Esophagus squamous epithelium (tissue), 5 donors: ENCODE data around the gene FRMD3. TPM values are rescaled to one million over a fixed set of nuclear protein-coding genes. Genes with fewer than 3 reads are reported as not detected.

Experiments
- DNase-seq: peaks from one replicate; lab custom pipeline; 2025; lab: John Stamatoyannopoulos, UW
- H3K27ac ChIP-seq, 4 donors: fragments of 200-600 bp; sonication (generic); one replicate each; pipeline ENCODE4 v1.5.1; 2016 to 2019; ENCODE audit warnings: mild to moderate bottlenecking in 1 of 4
- H3K27me3 ChIP-seq, 4 donors: fragments of 200-600 bp; sonication (generic); 1 replicate in 3 of 4; 2 replicates in 1 of 4; pipeline versions ENCODE4 v1.5.1 to v1.6.0; 2017 to 2021; ENCODE audit warnings: antibody characterized with exemption in 1 of 4
- H3K36me3 ChIP-seq, 3 donors: fragments of 200-600 bp; sonication (generic); one replicate each; pipeline ENCODE4 v1.5.1; 2016 to 2019
- H3K4me1 ChIP-seq, 3 donors: fragments of 200-600 bp; sonication (generic); one replicate each; pipeline ENCODE4 v1.5.1; 2017 to 2019
- H3K4me3 ChIP-seq, 4 donors: fragments of 200-600 bp; sonication (generic); 1 replicate in 3 of 4; 2 replicates in 1 of 4; pipeline ENCODE4 v1.5.1; 2016 to 2019; ENCODE audit warnings: mild to moderate bottlenecking in 2 of 4, moderate library complexity in 1 of 4
- H3K9me3 ChIP-seq, 3 donors: fragments of 200-600 bp; sonication (generic); one replicate each; pipeline ENCODE4 v1.5.1; 2016 to 2019
- CTCF ChIP-seq, 6 experiments: fragments of 450-650 bp in 4 of 6; fragments of 200-600 bp in 2 of 6; sonication (generic) in 2 of 6; IDR thresholded peaks; one replicate each; pipeline ENCODE4 v1.5.1; 2016 to 2019; ENCODE audit warnings: antibody characterized with exemption in 6 of 6, mild to moderate bottlenecking in 4 of 6, moderate library complexity in 4 of 6
- POLR2A ChIP-seq, 4 donors: fragments of 450-650 bp; IDR thresholded peaks; one replicate each; pipeline ENCODE4 v1.6.1; 2017; ENCODE audit warnings: antibody characterized with exemption in 4 of 4, mild to moderate bottlenecking in 4 of 4, moderate library complexity in 3 of 4
- WGBS, 2 donors: methylation state at CpG; one replicate each; pipeline ENCODE4 v1.1.5; 2018; 5-methylcytosine and 5-hydroxymethylcytosine counted together
- intact Hi-C: fragments of 100-400 bp; cut with DNase I; formaldehyde crosslinking; loops from one replicate; pipeline ENCODE4 v1.15.0; 2022
- total RNA-seq, 4 donors: library from RNA; depleted of rRNA; stranded (reverse); fragments of >200 nt; gene quantifications; one replicate each; pipeline ENCODE4 v1.1.0, GENCODE V29; 2016
- donor health status: DM: yes; HTN: yes; CAD: no.

FRMD3 gene
- total RNA-seq, 4 donors from 2014 or later: 0.27 to 6.9 (median 2.1) TPM

GRCh38 chr9:83323148-83323547 lies 215.1 kb downstream of the FRMD3 start:
- no peak overlapping the region for H3K27ac ChIP-seq
- WGBS, 2 donors: 86 to 96% methylated on average over 3 of the region's 3 CpGs
- H3K36me3 ChIP-seq: no peaks in the 10 kb centered on the region
- intact Hi-C loops: no loop called here
- H3K4me3 ChIP-seq: no peak overlapping the region
- no peaks in the 10 kb centered on the region for H3K27me3 ChIP-seq
- no peak for DNase-seq
- TF ChIP-seq CTCF (IDR thresholded peaks at IDR 0.05) (no peak), POLR2A (IDR thresholded peaks at IDR 0.05) (no peak)
- no peaks in the 10 kb centered on the region for H3K4me1 ChIP-seq
- no peaks in the 10 kb centered on the region for H3K9me3 ChIP-seq

GRCh38 chr9:83322438-83322837 lies 215.8 kb downstream of the FRMD3 start:
- TF ChIP-seq CTCF (IDR thresholded peaks at IDR 0.05) (no peak), POLR2A (IDR thresholded peaks at IDR 0.05) (no peak)
- WGBS, 2 donors: 88 to 92% methylated on average over 1 of the region's 1 CpG
- H3K27ac ChIP-seq: no peak overlapping the region
- H3K9me3 ChIP-seq: no peaks in the 10 kb centered on the region
- no peak overlapping the region for H3K4me3 ChIP-seq
- H3K4me1 ChIP-seq: no peaks in the 10 kb centered on the region
- intact Hi-C loops: no loop called here
- H3K36me3 ChIP-seq: no peaks in the 10 kb centered on the region
- H3K27me3 ChIP-seq: no peaks in the 10 kb centered on the region
- no peak for DNase-seq

GRCh38 chr9:83317244-83317643 lies 221.0 kb downstream of the FRMD3 start:
- Histone ChIP-seq H3K4me1 (peaks cover 0 to 2% (median 0%) of the 10 kb centered on the region in 3 donors), H3K4me3 (no peak overlapping the region), H3K36me3 (no peaks in the 10 kb centered on the region), H3K27ac (no peak overlapping the region), H3K27me3 (no peaks in the 10 kb centered on the region), H3K9me3 (no peaks in the 10 kb centered on the region)
- WGBS, 2 donors: 17 to 35% methylated on average over 2 of the region's 2 CpGs
- intact Hi-C loops: no loop called here
- DNase-seq: no peak
- TF ChIP-seq CTCF (IDR thresholded peaks at IDR 0.05) (no peak), POLR2A (IDR thresholded peaks at IDR 0.05) (no peak)

GRCh38 chr9:83315649-83316048 lies 222.6 kb downstream of the FRMD3 start:
- Histone ChIP-seq H3K9me3 (no peaks in the 10 kb centered on the region), H3K36me3 (no peaks in the 10 kb centered on the region), H3K4me3 (no peak overlapping the region), H3K27ac (no peak overlapping the region), H3K27me3 (no peaks in the 10 kb centered on the region), H3K4me1 (peaks cover 0 to 6% (median 0%) of the 10 kb centered on the region in 3 donors)
- no peak for DNase-seq
- intact Hi-C loops: no loop called here
- WGBS, 2 donors: 90 to 92% methylated on average over 4 of the region's 4 CpGs
- TF ChIP-seq CTCF (IDR thresholded peaks at IDR 0.05): no peak
- no peak for TF ChIP-seq POLR2A (IDR thresholded peaks at IDR 0.05)

- intact Hi-C loops: no loop called here
- DNase-seq: no peak
- Histone ChIP-seq H3K9me3 (no peaks in the 10 kb centered on the region), H3K36me3 (no peaks in the 10 kb centered on the region), H3K27me3 (no peaks in the 10 kb centered on the region), H3K4me1 (peaks cover 0 to 6% (median 0%) of the 10 kb centered on the region in 3 donors), H3K4me3 (no peak overlapping the region), H3K27ac (no peak overlapping the region)
- 81 to 90% methylated on average over 6 of the region's 6 CpGs for WGBS, 2 donors
- TF ChIP-seq POLR2A (IDR thresholded peaks at IDR 0.05) (no peak), CTCF (IDR thresholded peaks at IDR 0.05) (no peak)
Measured at GRCh38 chr9:83313781-83314180, 224.4 kb downstream of the FRMD3 start.
